ENCODE results near the gene SNX20.

- TF ChIP-seq CTCF (IDR thresholded peaks at IDR 0.05) (no peak), POLR2AphosphoS5 (IDR thresholded peaks at IDR 0.05) (no peak), EP300 (IDR thresholded peaks at IDR 0.05) (no peak)
These were observed 16.8 kb downstream of the SNX20 start for GRCh38 chr16:50664270-50664669.

Measured in suprapubic skin (tissue), 4 donors.